K562 (cell line): ENCODE results near the gene MAPK8IP2. TPM values are rescaled to one million over a fixed set of nuclear protein-coding genes. Genes with fewer than 3 reads are reported as not detected.
"Not testable (repeated sequence)": the region's sequence is repeated elsewhere in the genome, so short reads cannot be mapped to it uniquely, and the experiment has no call there.

ENCODE experiments used
- ATAC-seq: fragments of 200-7000 bp; cut with Tn5 transposase; 3 replicates; pipeline ENCODE4 v1.9.1; 2020; ENCODE audit warnings: moderate library complexity
- BruUV-seq: library from RNA; stranded (reverse); fragments of 400-500 nt; replicated peaks from 2 replicates; lab custom pipeline; 2021; lab: Mats Ljungman, UMichigan
- CTCF ChIA-PET: fragments of 300-600 bp; formaldehyde crosslinking; extraction: SDS; loops from one replicate; lab custom pipeline; 2021; ENCODE audit warnings: low intra/inter-chr PET ratio; lab: Yijun Ruan, JAX
- POLR2A ChIA-PET: fragments of 300-600, 350-650 bp; sonication (Branson Sonifier 250); formaldehyde crosslinking; extraction: SDS; loops from one replicate; lab custom pipeline; 2021; ENCODE audit warnings: antibody characterized with exemption, inconsistent platforms; lab: Yijun Ruan, JAX
- DNase-seq, 4 experiments: peaks; one replicate each; pipeline versions ENCODE4 v3.0.0 to v3.0.0-alpha.2; 2011 to 2018; ENCODE audit warnings: low spot score in 3 of 4, mixed read lengths in 3 of 4; ENCODE audit errors: extremely low read depth in 1 of 4
- FAIRE-seq: peaks from 2 replicates; lab custom pipeline; 2011; peaks lifted over from hg19 to GRCh38; lab: Jason Lieb, UNC
- H2AFZ ChIP-seq: 2 replicates; pipeline ENCODE4 v1.6.0; 2011; ENCODE audit warnings: low read depth, low read length, control low read depth, inconsistent platforms
- H3K27ac ChIP-seq: fragments of 200-600 bp; 3 replicates; pipeline ENCODE4 v1.8.0; 2011; ENCODE audit warnings: low read depth, mild to moderate bottlenecking, control low read depth, inconsistent platforms, low read length, moderate library complexity, mixed read lengths; ENCODE audit errors: extremely low read depth
- H3K27me3 ChIP-seq, 2 experiments: fragments of 300-600 bp in 1 of 2; 2 replicates in 1 of 2; 3 replicates in 1 of 2; pipeline versions ENCODE4 v1.6.0 to v1.8.0; 2011; ENCODE audit warnings: inconsistent platforms in 2 of 2, low read length in 2 of 2, mild to moderate bottlenecking in 1 of 2, mixed read lengths in 1 of 2, moderate library complexity in 1 of 2; ENCODE audit not compliant: control insufficient read depth in 2 of 2, insufficient read depth in 2 of 2
- H3K36me3 ChIP-seq: fragments of 300-600 bp; 3 replicates; pipeline ENCODE4 v1.8.0; 2011; ENCODE audit warnings: mild to moderate bottlenecking, low read length, inconsistent platforms; ENCODE audit not compliant: control insufficient read depth, insufficient read depth
- H3K4me1 ChIP-seq, 2 experiments: fragments of 200-600 bp in 1 of 2; replicated peaks in 1 of 2; 2 replicates in 1 of 2; 3 replicates in 1 of 2; pipeline versions ENCODE4 v1.5.1 to v1.8.0; 2011; ENCODE audit warnings: inconsistent platforms in 2 of 2, low read length in 2 of 2, mild to moderate bottlenecking in 1 of 2, mixed read lengths in 1 of 2, moderate library complexity in 1 of 2; ENCODE audit not compliant: control insufficient read depth in 2 of 2, insufficient read depth in 2 of 2
- H3K4me2 ChIP-seq: 2 replicates; pipeline ENCODE4 v1.6.1; 2011; ENCODE audit warnings: low read length, control low read depth, inconsistent platforms, mixed read lengths; ENCODE audit not compliant: insufficient read depth
- H3K4me3 ChIP-seq: fragments of 200-600 bp; sonication (generic), shearing (Covaris generic); 2 replicates; pipeline ENCODE4 v1.5.1; 2016; ENCODE audit warnings: control low read depth, inconsistent platforms
- H3K79me2 ChIP-seq: fragments of 200-600 bp; 3 replicates; pipeline ENCODE4 v1.8.0; 2011; ENCODE audit warnings: low read length, inconsistent platforms; ENCODE audit not compliant: control insufficient read depth, insufficient read depth
- H3K9ac ChIP-seq, 2 experiments: 2 replicates each; pipeline versions ENCODE4 v1.6.0 to v1.6.1; 2011; ENCODE audit warnings: low read depth in 2 of 2, low read length in 2 of 2, control low read depth in 1 of 2, inconsistent platforms in 1 of 2, mild to moderate bottlenecking in 1 of 2, mixed read lengths in 1 of 2; ENCODE audit not compliant: insufficient read depth in 1 of 2
- H3K9me1 ChIP-seq: one replicate; pipeline ENCODE4 v1.6.0; 2011; ENCODE audit warnings: inconsistent platforms, mild to moderate bottlenecking, low read length, moderate library complexity; ENCODE audit not compliant: control insufficient read depth, insufficient read depth
- H3K9me3 ChIP-seq: replicated peaks from 2 replicates; pipeline ENCODE4 v1.5.1; 2011; ENCODE audit warnings: low read depth, low read length, inconsistent platforms; ENCODE audit not compliant: control insufficient read depth, insufficient read depth
- H4K20me1 ChIP-seq: replicated peaks from 2 replicates; pipeline ENCODE4 v1.6.1; 2011; ENCODE audit warnings: low read length, inconsistent platforms, mixed read lengths; ENCODE audit not compliant: control insufficient read depth, insufficient read depth
- CTCF ChIP-seq, 3 experiments: IDR thresholded peaks in 2 of 3; conservative IDR thresholded peaks in 1 of 3; 2 replicates each; pipeline ENCODE4 v1.5.1; 2011 to 2012; ENCODE audit warnings: low read length in 3 of 3, mild to moderate bottlenecking in 3 of 3, control low read depth in 2 of 3, improper control_type of control experiment in 1 of 3, inconsistent platforms in 1 of 3, low read depth in 1 of 3, mixed read lengths in 1 of 3, moderate library complexity in 1 of 3; ENCODE audit not compliant: insufficient read depth in 2 of 3
- EP300 ChIP-seq: IDR thresholded peaks from 2 replicates; pipeline ENCODE4 v1.6.1; 2012; ENCODE audit warnings: low read length, improper control_type of control experiment
- PCBP2 ChIP-seq: fragments of 200-400 bp; formaldehyde crosslinking; IDR thresholded peaks from 2 replicates; pipeline ENCODE4 v1.6.1; 2018; ENCODE audit warnings: low read length, low read depth, mild to moderate bottlenecking, moderate library complexity; ENCODE audit not compliant: poor library complexity, severe bottlenecking
- RAD51 ChIP-seq: fragments of 450-650 bp; IDR thresholded peaks from 2 replicates; pipeline ENCODE4 v1.7.1; 2016; ENCODE audit warnings: low read depth, mild to moderate bottlenecking, borderline replicate concordance
- USF2 ChIP-seq: sonication (generic); formaldehyde crosslinking; IDR thresholded peaks from 2 replicates; pipeline ENCODE4 v1.5.0; 2020; ENCODE audit warnings: missing genetic modification reagents
- WGBS: fragments of 100-300 bp; shearing (Covaris generic); methylation state at CpG from one replicate; pipeline ENCODE4 v1.1.6; 2016; ENCODE audit warnings: low coverage, mixed read lengths; ENCODE audit not compliant: insufficient coverage; ENCODE audit errors: missing lambda C conversion rate; 5-methylcytosine and 5-hydroxymethylcytosine counted together
- in situ Hi-C: fragments of 300-500 bp; cut with MboI; formaldehyde crosslinking; loops from 4 replicates; pipeline ENCODE4 v1.15.0; 2018; ENCODE audit warnings: inconsistent platforms, mixed read lengths
- intact Hi-C: fragments of 100-400 bp; cut with micrococcal nuclease; formaldehyde crosslinking; loops from 2 replicates; pipeline ENCODE4 v1.14.2; 2022
- polyA plus RNA-seq, 8 experiments: library from polyadenylated mRNA; depleted of rRNA in 4 of 8; stranded (reverse) in 5 of 8; unstranded in 3 of 8; fragments of >200 nt; fragmentation: Nextera tagmentation in 2 of 8; fragmentation: Illumina TruSeq in 1 of 8; extraction: Ambion mirVana in 2 of 8; extraction: Trizol in 1 of 8; gene quantifications; 2 replicates each; pipeline versions ENCODE4 v1.2.1 to v1.2.3, GENCODE V29; 2011 to 2014; ENCODE audit warnings: inconsistent platforms in 1 of 8, missing spikeins in 1 of 8
- total RNA-seq, 7 experiments: library from RNA; depleted of rRNA in 6 of 7; stranded (reverse); fragments of >200 nt in 6 of 7; fragmentation: Illumina TruSeq in 2 of 7; extraction: Trizol in 2 of 7; gene quantifications; 2 replicates each; pipeline versions ENCODE4 v1.2.1 to v1.2.3, GENCODE V29; 2011 to 2021; ENCODE audit warnings: low replicate concordance in 1 of 7

The MAPK8IP2 gene
- total and polyA plus RNA-seq, 9 of the 15 experiments (the other 6 are each of a cell fraction or from before 2014, with no cell fraction given) = 0.01 to 0.47 (median 0.07) TPM; not detected in 2

DNA sequence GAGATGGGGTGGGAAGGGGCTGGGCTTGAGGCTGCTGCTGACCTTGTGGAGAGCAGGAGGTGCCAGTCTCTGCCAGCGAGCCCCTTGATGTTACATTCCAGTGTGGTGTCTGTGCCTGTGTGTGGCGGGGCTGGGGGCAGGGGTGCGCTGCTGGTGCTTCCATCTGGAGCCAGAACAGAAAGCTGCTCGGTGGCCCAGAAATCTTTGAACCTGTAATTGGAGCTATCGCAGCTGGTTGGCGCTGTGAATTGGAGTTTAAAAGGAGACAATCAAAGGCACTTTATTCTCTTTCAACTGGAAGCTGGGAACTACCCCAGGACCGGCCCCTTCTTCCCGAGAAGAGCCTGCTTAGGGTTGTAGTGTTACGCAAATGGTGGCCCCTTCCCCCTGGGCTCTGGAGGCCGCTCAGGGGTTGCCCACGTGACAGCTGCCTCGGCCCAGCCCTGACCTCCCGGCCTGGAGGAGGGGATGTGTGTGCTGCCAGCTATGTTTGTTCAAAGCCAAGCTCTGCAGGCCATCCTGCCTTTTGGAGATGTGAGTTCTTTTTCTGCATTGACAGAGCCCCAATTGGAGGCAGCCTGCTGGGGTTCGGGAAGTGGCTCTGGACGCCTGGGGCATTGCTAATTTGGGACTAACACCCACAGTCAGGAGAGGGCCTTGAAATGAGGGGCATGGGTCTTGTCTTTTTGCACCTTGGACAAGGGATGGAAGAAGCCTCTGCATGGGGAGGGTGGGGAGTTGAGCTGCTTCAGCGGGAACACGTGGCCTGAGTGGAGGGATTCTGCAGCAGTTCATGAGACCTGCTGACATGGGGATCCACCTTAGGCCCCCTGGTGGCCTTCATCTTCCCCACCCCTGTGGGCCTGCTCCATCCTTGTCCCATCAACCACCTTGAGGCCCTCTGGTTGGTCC lies 41.4 kb downstream of the MAPK8IP2 start (continued):
- TF ChIP-seq RAD51 = peak; percentile 59; the same call in 1 of the 2 replicates
- TF ChIP-seq USF2 (CRISPR knock-in tag) = peak; percentile 68
- no peak for TF ChIP-seq PCBP2
- TF ChIP-seq CTCF (IDR thresholded peaks at IDR 0.05 in 2 of 3, conservative IDR thresholded peaks at IDR 0.05 in 1 of 3; ENCODE audit: insufficient read depth in 2 of 3, low read depth in 1 of 3, low read length in 3 of 3) = peak; percentile 24 to 35 (median 25); a peak in 3 of 6 replicates
- no peak for TF ChIP-seq EP300

DNA sequence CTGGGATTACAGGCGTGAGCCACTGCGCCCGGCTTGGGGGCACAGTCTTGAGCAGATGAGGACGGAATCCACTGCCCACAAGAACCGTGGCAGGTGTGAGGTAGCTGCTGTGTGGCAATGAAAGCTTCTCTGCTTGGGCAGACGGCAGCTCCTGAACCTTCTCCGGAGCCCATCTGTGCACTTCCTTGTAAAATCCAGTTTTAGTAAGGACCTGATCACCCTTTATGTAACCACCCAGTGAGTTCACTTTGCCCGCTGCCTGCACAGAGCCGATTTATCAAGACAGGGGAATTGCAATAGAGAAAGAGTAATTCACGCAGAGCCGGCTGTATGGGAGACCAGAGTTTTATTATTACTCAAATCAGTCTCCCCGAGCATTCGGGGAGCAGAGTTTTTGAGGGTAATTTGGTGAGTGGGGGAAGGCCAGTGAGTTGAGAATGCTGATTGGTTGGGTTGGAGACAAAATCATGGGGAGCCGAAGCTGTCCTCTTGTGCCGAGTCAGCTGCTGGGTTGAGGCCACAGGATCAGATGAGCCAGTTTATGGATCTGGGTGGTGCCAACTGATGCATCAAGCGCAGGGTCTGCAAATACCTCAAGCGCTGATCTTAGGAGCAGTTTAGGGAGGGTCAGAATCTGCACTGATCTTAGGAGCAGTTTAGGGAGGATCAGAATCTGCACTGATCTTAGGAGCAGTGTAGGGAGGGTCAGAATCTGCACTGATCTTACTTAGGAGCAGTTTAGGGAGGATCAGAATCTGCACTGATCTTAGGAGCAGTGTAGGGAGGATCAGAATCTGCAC lies 42.6 kb downstream of the MAPK8IP2 start:
- H3K9ac ChIP-seq, H3K4me1 ChIP-seq, H3K9me3 ChIP-seq, CTCF ChIA-PET, ATAC-seq, H3K9me1 ChIP-seq, intact Hi-C loops, FAIRE-seq, DNase-seq, H3K79me2 ChIP-seq, H3K36me3 ChIP-seq, H3K27ac ChIP-seq, BruUV-seq, H4K20me1 ChIP-seq, H3K4me3 ChIP-seq, H3K4me2 ChIP-seq, H2AFZ ChIP-seq: not testable (repeated sequence)
- in situ Hi-C loops = loop anchor here (5.0 kb wide), 1 partner anchor 54 kb away; no protein-coding TSS in a partner anchor
- 16% methylated on average over 9 of the region's 17 CpGs for WGBS
- POLR2A ChIA-PET = interaction anchor here (0.6 to 0.9 kb wide), 2 partner anchors 64 to 136 kb away, joined by 3 read pairs; partner anchors contain the start of gene LMF2
- H3K27me3 ChIP-seq = peaks cover 5 to 39% of the 10 kb centered on the region in 2 experiments

DNA sequence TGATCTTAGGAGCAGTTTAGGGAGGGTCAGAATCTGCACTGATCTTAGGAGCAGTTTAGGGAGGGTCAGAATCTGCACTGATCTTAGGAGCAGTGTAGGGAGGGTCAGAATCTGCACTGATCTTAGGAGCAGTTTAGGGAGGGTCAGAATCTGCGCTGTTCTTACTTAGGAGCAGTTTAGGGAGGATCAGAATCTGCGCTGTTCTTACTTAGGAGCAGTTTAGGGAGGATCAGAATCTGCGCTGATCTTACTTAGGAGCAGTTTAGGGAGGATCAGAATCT lies 43.2 kb downstream of the MAPK8IP2 start:
- H2AFZ ChIP-seq, H4K20me1 ChIP-seq, H3K4me2 ChIP-seq, H3K79me2 ChIP-seq, DNase-seq, H3K36me3 ChIP-seq, FAIRE-seq, H3K4me3 ChIP-seq, intact Hi-C loops, H3K9me3 ChIP-seq, H3K4me1 ChIP-seq, BruUV-seq, CTCF ChIA-PET, H3K27ac ChIP-seq, H3K9ac ChIP-seq, H3K9me1 ChIP-seq, ATAC-seq: not testable (repeated sequence)
- POLR2A ChIA-PET = interaction anchor here (0.6 kb wide), 1 partner anchor 64 kb away, joined by 3 read pairs; no protein-coding TSS in a partner anchor
- peaks cover 5 to 36% of the 10 kb centered on the region in 2 experiments for H3K27me3 ChIP-seq
- in situ Hi-C loops = loop anchor here (5.0 kb wide), 1 partner anchor 54 kb away; no protein-coding TSS in a partner anchor
- 2% methylated on average over 3 of the region's 3 CpGs for WGBS
